ENCODE results near the gene SULT4A1.

SULT4A1 gene

DNA sequence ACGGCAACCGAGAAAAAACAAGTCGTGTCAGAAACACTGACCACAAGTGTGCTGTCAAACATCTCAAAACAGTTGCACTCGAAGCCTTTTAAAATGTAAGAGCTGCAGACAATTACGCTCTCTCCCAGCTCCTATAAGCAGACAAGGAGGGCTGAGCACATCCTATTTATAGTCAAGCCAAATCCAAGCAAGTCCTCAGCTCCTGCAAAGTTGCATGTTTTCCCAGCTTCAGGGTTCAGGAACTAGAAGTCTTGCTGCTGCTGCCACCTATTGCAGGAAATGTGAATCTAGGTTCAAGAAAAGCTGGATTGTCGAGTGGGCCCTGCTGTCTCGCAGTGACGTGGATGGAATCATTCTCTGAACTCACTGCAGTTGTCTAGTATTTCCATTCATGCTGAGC is 65.7 kb downstream of the SULT4A1 start:
- DNase-seq, result no peak

DNA sequence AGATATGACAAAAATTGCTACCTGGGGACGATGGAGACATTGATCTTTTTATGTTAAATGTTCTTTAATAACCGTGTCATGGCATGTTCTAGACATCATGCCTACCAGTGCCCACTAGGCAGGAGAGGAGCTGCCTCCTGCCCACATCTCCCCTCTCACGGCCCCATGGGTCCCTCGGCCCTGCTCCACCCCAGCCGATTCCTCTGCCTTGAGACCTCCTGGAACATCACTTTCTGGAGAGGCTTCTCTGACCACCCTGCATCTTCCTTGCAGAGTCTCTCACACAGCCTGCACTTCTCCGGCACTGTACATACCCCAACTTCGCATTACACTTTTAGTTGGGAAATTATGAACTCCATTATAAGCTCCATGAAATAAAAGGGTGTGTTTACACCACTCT is 67.0 kb downstream of the SULT4A1 start:
- DNase-seq, result no peak

DNA sequence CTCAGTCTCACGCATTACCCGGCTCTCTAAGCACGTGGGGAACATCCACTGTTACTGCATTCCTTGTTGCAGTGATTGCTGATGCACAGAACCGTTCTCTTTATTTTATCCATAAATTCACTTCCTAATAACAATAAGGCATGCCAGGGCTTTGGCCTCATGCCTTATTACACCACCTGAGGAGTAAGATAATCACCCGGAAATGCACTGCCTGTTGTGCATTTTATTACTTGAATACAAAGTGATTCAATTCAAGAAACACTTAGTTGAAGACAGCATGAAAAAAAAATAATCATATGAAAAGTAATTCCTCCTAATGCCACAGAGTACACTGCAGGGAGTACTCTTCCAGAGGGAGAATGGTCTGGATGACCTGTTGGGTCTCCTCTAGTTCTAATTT is 69.4 kb downstream of the SULT4A1 start:
- DNase-seq, result no peak

DNA sequence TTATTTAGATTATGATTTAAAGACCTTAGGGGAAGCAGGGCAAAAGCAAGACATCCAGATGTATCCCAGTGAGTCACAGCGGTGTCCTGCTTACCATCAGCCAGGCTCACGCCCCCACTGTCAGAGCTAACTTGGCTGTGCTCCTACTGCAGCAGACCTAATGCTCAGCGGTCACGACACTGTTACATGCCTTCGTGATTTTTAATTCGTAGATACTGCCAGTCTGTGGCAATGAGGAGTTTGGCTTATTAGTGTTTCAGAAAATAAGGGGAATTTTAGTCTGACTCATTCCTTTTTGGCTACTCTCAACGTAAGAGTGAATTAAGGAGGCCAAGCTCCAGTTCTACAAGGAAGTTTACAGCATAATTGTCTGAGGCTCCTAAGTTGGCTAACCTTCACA is 72.9 kb downstream of the SULT4A1 start:
- no peak for DNase-seq

DNA sequence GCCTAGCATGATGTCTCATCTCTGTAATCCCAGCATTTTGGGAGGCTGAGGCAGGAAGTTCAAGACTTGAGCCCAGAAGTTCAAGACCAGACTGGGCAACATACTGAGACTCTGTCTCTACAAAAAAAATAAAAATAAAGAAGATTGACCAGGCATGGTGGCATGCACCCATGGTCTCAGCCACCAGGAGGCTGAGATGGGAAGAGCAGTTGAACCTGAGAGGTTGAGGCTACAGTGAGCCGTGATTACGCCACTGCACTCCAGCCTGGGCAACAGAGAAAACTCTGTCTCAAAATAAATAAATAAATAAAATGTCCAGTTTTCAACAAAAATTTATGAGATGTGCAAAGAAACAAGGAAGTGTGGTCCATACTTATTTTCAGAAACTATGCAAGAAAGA is 78.5 kb downstream of the SULT4A1 start:
- no peak for DNase-seq

DNA sequence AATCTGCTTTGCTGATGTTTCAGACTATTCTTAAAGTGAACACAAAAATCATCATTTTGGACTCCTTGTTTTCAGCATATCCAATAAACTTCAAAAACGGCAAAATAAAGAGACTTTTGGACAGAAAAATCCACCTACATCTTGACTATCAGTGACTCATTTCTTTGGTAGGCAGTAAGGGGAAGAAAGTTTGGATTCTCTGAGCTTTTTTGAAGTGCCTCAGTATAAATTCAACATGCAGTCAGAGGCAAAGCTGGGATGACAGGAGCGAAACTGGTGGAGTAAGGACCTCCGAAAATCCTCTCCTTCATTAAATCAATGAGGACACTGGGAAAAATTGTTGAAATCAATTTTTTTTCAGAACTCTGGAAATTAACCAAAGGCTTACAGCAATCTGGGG is 79.9 kb downstream of the SULT4A1 start:
- no peak for DNase-seq

DNA sequence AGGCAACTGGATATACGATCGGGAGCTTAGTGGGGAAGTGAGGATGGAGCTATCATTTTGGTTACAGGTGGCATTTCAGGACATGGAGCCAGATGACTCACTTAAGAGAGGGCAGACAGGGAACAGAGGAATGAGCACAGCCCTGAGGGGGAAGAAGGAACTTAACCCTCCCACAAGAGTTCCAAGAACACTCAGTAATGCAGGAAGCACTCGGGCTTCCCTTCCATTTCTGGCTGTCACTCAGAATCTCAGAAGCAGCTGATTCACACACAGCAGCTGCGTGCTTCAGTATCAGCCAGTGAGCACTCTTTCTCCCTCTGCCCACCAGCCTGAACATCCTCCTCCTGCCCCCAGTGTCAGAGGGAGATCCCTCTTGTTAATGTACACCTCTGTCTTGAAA is 85.0 kb downstream of the SULT4A1 start:
- no peak for DNase-seq

DNA sequence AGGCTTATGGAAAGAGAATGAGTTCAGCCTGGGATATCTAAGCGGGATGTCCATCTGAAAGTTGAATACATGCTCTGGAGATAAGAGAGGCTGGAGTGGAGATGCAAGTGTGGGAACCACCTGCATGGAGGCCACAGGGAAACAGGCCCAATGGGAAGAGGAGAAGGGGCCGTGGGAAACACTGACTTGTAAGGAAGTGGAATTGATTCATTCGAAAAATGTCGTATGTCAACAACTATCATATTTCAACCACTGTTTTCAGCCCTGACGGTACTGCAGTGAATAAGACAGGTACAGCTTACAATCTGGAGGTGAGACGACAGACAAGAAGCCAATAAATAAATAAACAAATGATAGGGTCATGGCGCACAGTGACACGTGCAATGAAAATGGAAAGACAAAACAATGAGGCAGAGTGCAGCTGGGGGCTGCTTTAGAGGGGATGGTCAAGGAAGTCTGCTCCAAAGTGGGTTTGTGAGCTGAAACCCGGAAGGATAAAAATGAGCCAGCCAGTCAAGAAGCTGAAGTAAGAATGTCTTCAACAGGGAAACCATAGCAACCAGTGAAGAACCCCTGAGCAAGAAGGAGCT is 86.1 kb downstream of the SULT4A1 start:
- no peak for DNase-seq

Data from SHP77 treated with DMSO at 0.1 percent for 48 hours (cell line).